SK-N-SH (cell line): ENCODE data around the gene GATAD2A. TPM values are rescaled to one million over a fixed set of nuclear protein-coding genes. Genes with fewer than 3 reads are reported as not detected.

Experiments
- CTCF ChIA-PET: fragments of 300-600, 350-600 bp; formaldehyde crosslinking; extraction: SDS; loops from one replicate; lab custom pipeline; 2021; lab: Yijun Ruan, JAX
- POLR2A ChIA-PET: fragments of 350-600 bp; sonication (Branson Sonifier 250); formaldehyde crosslinking; extraction: SDS; loops from one replicate; lab custom pipeline; 2020; ENCODE audit warnings: antibody characterized with exemption, inconsistent platforms; lab: Yijun Ruan, JAX
- DNase-seq: peaks from one replicate; pipeline ENCODE4 v3.0.0; 2012
- H2AFZ ChIP-seq: fragments of 200-600 bp; sonication (generic); 2 replicates; pipeline ENCODE4 v1.8.1; 2016; ENCODE audit warnings: antibody characterized with exemption, mild to moderate bottlenecking, low read depth
- H3F3A ChIP-seq: fragments of 200-600 bp; sonication (generic); replicated peaks from 2 replicates; pipeline ENCODE3; 2016; ENCODE audit warnings: antibody characterized with exemption, mild to moderate bottlenecking; ENCODE audit not compliant: insufficient read depth
- H3K27ac ChIP-seq, 2 experiments: fragments of 200-500 bp in 1 of 2; fragments of 200-600 bp in 1 of 2; sonication (Bioruptor generic) in 1 of 2; sonication (generic), shearing (Covaris generic) in 1 of 2; 2 replicates each; pipeline versions ENCODE4 v1.5.1 to v1.6.1; 2014 to 2016; ENCODE audit warnings: low read depth in 2 of 2, inconsistent platforms in 1 of 2, low read length in 1 of 2, mild to moderate bottlenecking in 1 of 2, mixed read lengths in 1 of 2
- H3K27me3 ChIP-seq: fragments of 200-600 bp; sonication (generic), shearing (Covaris generic); 2 replicates; pipeline ENCODE4 v1.6.1; 2016; ENCODE audit warnings: mixed run types; ENCODE audit not compliant: insufficient read depth
- H3K36me3 ChIP-seq, 2 experiments: fragments of 200-500 bp in 1 of 2; fragments of 200-600 bp in 1 of 2; sonication (Bioruptor generic) in 1 of 2; sonication (generic) in 1 of 2; replicated peaks in 1 of 2; 2 replicates each; pipeline versions ENCODE3 to v1.5.1; 2014 to 2016; ENCODE audit warnings: low read length in 1 of 2, mild to moderate bottlenecking in 1 of 2; ENCODE audit not compliant: insufficient read depth in 2 of 2, control insufficient read depth in 1 of 2
- H3K4me1 ChIP-seq, 2 experiments: fragments of 200-500 bp in 1 of 2; fragments of 200-600 bp in 1 of 2; sonication (Bioruptor generic) in 1 of 2; sonication (generic), shearing (Covaris generic) in 1 of 2; 2 replicates each; pipeline versions ENCODE4 v1.5.1 to v1.6.1; 2014 to 2016; ENCODE audit warnings: low read depth in 1 of 2, low read length in 1 of 2, mixed run types in 1 of 2; ENCODE audit not compliant: insufficient read depth in 2 of 2, control insufficient read depth in 1 of 2
- H3K4me2 ChIP-seq: fragments of 200-600 bp; sonication (generic), shearing (Covaris generic); 2 replicates; pipeline ENCODE4 v1.6.1; 2017; ENCODE audit warnings: mixed run types
- H3K4me3 ChIP-seq, 2 experiments: fragments of 200-500 bp in 1 of 2; fragments of 200-600 bp in 1 of 2; sonication (Bioruptor generic) in 1 of 2; sonication (generic), shearing (Covaris generic) in 1 of 2; 2 replicates each; pipeline versions ENCODE4 v1.5.1 to v1.8.1; 2014 to 2016; ENCODE audit warnings: low read depth in 2 of 2, inconsistent platforms in 1 of 2, low read length in 1 of 2, mild to moderate bottlenecking in 1 of 2, mixed read lengths in 1 of 2, moderate library complexity in 1 of 2
- H3K79me2 ChIP-seq: fragments of 200-600 bp; sonication (generic); 2 replicates; pipeline ENCODE4 v1.8.1; 2017; ENCODE audit warnings: mild to moderate bottlenecking; ENCODE audit not compliant: insufficient read depth
- H3K9ac ChIP-seq: fragments of 200-600 bp; sonication (generic); 2 replicates; pipeline ENCODE4 v1.6.1; 2017; ENCODE audit warnings: mixed run types
- H3K9me2 ChIP-seq: fragments of 200-600 bp; sonication (generic); 2 replicates; pipeline ENCODE4 v1.6.1; 2017; ENCODE audit warnings: mixed run types
- H3K9me3 ChIP-seq: fragments of 200-600 bp; sonication (generic); 2 replicates; pipeline ENCODE4 v1.6.1; 2017; ENCODE audit warnings: mixed run types, mild to moderate bottlenecking, moderate library complexity
- H4K20me1 ChIP-seq: fragments of 200-600 bp; sonication (generic); 2 replicates; pipeline ENCODE4 v1.6.1; 2017; ENCODE audit warnings: mild to moderate bottlenecking, mixed run types; ENCODE audit not compliant: insufficient read depth
- CHD2 ChIP-seq: fragments of 150-350 bp; IDR thresholded peaks from 2 replicates; pipeline ENCODE4 v1.6.1; 2018; ENCODE audit warnings: low read length; ENCODE audit not compliant: partially characterized antibody
- CTCF ChIP-seq: fragments of 200-600 bp; sonication (generic); IDR thresholded peaks from 2 replicates; pipeline ENCODE4 v1.6.1; 2017; ENCODE audit warnings: antibody characterized with exemption, mild to moderate bottlenecking, moderate library complexity
- ELF1 ChIP-seq: IDR thresholded peaks from 2 replicates; pipeline ENCODE4 v1.4.0; 2012
- EP300 ChIP-seq, 2 experiments: IDR thresholded peaks; 2 replicates each; pipeline versions ENCODE4 v1.4.0 to v1.6.1; 2012; ENCODE audit warnings: borderline replicate concordance in 1 of 2, low read depth in 1 of 2, low read length in 1 of 2
- EZH2phosphoT487 ChIP-seq: fragments of 200-600 bp; sonication (generic); IDR thresholded peaks from 2 replicates; pipeline ENCODE4 v1.6.1; 2017; ENCODE audit warnings: low read depth, mixed run types, mild to moderate bottlenecking, antibody characterized with exemption, moderate library complexity, borderline replicate concordance
- GABPA ChIP-seq: IDR thresholded peaks from 2 replicates; pipeline ENCODE4 v1.4.0; 2012; ENCODE audit warnings: low read depth, mild to moderate bottlenecking
- IRF3 ChIP-seq: fragments of 150-350 bp; IDR thresholded peaks from 2 replicates; pipeline ENCODE4 v1.6.1; 2016; ENCODE audit warnings: mild to moderate bottlenecking, low read depth, low read length
- MAX ChIP-seq: IDR thresholded peaks from 2 replicates; pipeline ENCODE4 v1.4.0; 2012; ENCODE audit warnings: low read depth
- MEF2A ChIP-seq: IDR thresholded peaks from 2 replicates; pipeline ENCODE4 v1.4.0; 2012; ENCODE audit warnings: low read depth, borderline replicate concordance
- MXI1 ChIP-seq: IDR thresholded peaks from 2 replicates; pipeline ENCODE4 v1.6.1; 2012; ENCODE audit warnings: mild to moderate bottlenecking, low read depth, low read length, improper control_type of control experiment
- RCOR1 ChIP-seq: fragments of 150-350 bp; IDR thresholded peaks from 2 replicates; pipeline ENCODE4 v1.6.1; 2017; ENCODE audit warnings: antibody characterized with exemption, low read length
- REST ChIP-seq: IDR thresholded peaks from 2 replicates; pipeline ENCODE4 v1.6.1; 2012; ENCODE audit warnings: mild to moderate bottlenecking, low read depth, low read length, moderate library complexity
- SIN3A ChIP-seq: IDR thresholded peaks from 2 replicates; pipeline ENCODE4 v1.6.1; 2012; ENCODE audit warnings: low read depth, mild to moderate bottlenecking, low read length, moderate library complexity, borderline replicate concordance
- TAF1 ChIP-seq: IDR thresholded peaks from 2 replicates; pipeline ENCODE4 v1.6.1; 2012; ENCODE audit warnings: low read depth, mild to moderate bottlenecking, low read length, moderate library complexity, borderline replicate concordance
- USF1 ChIP-seq: IDR thresholded peaks from 2 replicates; pipeline ENCODE4 v1.4.0; 2012; ENCODE audit warnings: low read depth, borderline replicate concordance
- USF2 ChIP-seq: fragments of 150-350 bp; IDR thresholded peaks from 2 replicates; pipeline ENCODE4 v1.6.1; 2017; ENCODE audit warnings: antibody characterized with exemption, low read length, low read depth, borderline replicate concordance
- WGBS: methylation state at CpG from one replicate; pipeline ENCODE4 v1.1.6; 2017; ENCODE audit warnings: low lambda C conversion rate; 5-methylcytosine and 5-hydroxymethylcytosine counted together
- polyA plus RNA-seq, 3 experiments: library from polyadenylated mRNA; depleted of rRNA; stranded (reverse); fragments of >200 nt; gene quantifications; 2 replicates each; pipeline ENCODE4 v1.2.3, GENCODE V29; 2012

Gene GATAD2A
- polyA plus RNA-seq, 1 of the 3 experiments (the other 2 are of a cell fraction): 36.6 TPM

GRCh38 chr19:19470579-19470978, 65.1 kb downstream of the GATAD2A start:
- ChIA-PET CTCF (interaction anchor here (0.7 kb wide), 1 partner anchor 26 kb away, joined by 3 read pairs; no protein-coding TSS in a partner anchor), POLR2A (no interaction called here)
- H3K9ac ChIP-seq: no peak overlapping the region
- H3K4me1 ChIP-seq: no peaks in the 10 kb centered on the region; a peak in 1 of 4 replicates
- no peak overlapping the region for H3K4me2 ChIP-seq
- no peak overlapping the region for H3K27ac ChIP-seq
- no peak for DNase-seq
- H3K36me3 ChIP-seq: peaks cover 17 to 51% of the 10 kb centered on the region in 2 experiments
- no peaks in the 10 kb centered on the region for H3K9me2 ChIP-seq
- peaks cover 17% of the 10 kb centered on the region; the same call in 1 of the 2 replicates for H3K9me3 ChIP-seq
- peaks cover 6% of the 10 kb centered on the region; the same call in 1 of the 2 replicates for H4K20me1 ChIP-seq
- peaks cover 87% of the 10 kb centered on the region for H3K79me2 ChIP-seq
- no peak overlapping the region for H2AFZ ChIP-seq
- H3F3A ChIP-seq: peaks cover 13% of the 10 kb centered on the region
- no peak for TF ChIP-seq USF2
- no peak for TF ChIP-seq MXI1
- no peak for TF ChIP-seq CTCF
- TF ChIP-seq RCOR1: no peak
- no peak for TF ChIP-seq IRF3
- TF ChIP-seq EZH2phosphoT487: no peak
- TF ChIP-seq ELF1: no peak
- no peak for TF ChIP-seq REST
- no peak for TF ChIP-seq CHD2
- no peak for TF ChIP-seq SIN3A
- TF ChIP-seq TAF1: no peak
- TF ChIP-seq MEF2A: no peak
- no peak for TF ChIP-seq USF1
- no peak for TF ChIP-seq GABPA
- TF ChIP-seq EP300 (IDR thresholded peaks at IDR 0.05; ENCODE audit: borderline replicate concordance in 1 of 2, low read depth in 1 of 2, low read length in 1 of 2): no peak
- TF ChIP-seq MAX: no peak
- H3K4me3 ChIP-seq: no peak overlapping the region
- no peaks in the 10 kb centered on the region for H3K27me3 ChIP-seq
- 93% methylated on average over 3 of the region's 3 CpGs for WGBS
